ENCODE measurements around the gene FAAP20.
A peak's percentile ranks its signal among the peaks of the same experiment; 100 is the strongest.

FAAP20 gene

DNA sequence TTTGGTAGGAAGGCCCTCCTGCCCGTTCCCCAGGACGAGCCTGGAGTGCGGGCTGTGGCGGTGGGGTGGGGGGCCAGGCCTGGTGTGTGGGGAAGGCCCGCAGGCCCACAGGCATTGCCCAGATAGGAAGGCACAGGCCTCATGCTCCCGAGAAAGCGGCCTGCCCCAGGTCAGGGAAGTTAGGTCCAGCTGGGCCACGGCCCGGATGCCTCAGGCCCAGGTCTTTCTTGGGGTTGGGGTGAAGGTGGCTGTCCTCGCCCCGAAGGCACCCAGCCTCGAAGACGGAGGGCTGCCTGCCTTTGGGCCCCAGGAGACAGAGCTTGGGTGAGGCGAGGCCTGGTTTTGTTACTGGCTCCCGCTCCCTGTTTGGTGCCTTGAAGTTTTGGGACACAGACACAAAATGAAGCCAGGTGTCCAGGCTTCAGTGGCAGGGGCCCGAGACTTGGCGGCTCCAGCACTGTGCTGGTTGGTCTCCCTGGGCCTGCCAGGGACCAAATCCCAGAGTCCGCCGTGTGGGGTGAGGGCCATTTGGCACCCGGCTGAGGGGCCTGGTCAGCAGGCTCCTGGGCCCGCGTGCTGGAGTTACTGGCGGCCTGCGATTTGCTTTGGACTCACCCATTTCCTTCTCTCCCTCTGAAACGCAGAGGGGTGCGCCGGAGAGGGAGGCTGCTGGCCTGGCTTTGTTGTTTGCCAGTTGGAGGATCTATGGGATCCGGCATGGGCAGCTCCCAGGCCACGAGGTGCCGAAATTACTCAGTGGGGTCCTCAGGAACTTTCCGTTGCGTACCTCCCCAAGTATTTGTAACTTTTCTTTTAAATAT, 35.5 kb upstream of the FAAP20 start:
- DNase-seq: no peak

DNA sequence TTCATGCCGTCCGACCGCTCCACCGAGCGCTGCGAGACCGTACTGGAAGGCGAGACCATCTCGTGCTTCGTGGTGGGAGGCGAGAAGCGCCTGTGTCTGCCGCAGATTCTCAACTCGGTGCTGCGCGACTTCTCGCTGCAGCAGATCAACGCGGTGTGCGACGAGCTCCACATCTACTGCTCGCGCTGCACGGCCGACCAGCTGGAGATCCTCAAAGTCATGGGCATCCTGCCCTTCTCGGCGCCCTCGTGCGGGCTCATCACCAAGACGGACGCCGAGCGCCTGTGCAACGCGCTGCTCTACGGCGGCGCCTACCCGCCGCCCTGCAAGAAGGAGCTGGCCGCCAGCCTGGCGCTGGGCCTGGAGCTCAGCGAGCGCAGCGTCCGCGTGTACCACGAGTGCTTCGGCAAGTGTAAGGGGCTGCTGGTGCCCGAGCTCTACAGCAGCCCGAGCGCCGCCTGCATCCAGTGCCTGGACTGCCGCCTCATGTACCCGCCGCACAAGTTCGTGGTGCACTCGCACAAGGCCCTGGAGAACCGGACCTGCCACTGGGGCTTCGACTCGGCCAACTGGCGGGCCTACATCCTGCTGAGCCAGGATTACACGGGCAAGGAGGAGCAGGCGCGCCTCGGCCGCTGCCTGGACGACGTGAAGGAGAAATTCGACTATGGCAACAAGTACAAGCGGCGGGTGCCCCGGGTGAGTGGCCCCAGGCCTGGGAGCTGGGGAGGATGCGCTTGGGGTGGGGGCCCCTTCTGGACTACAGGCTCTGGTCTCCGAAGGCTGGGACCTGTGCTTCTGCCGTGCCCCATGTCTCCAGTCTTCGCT, 34.7 kb upstream of the FAAP20 start:
- DNase-seq: peak; percentile 31

DNA sequence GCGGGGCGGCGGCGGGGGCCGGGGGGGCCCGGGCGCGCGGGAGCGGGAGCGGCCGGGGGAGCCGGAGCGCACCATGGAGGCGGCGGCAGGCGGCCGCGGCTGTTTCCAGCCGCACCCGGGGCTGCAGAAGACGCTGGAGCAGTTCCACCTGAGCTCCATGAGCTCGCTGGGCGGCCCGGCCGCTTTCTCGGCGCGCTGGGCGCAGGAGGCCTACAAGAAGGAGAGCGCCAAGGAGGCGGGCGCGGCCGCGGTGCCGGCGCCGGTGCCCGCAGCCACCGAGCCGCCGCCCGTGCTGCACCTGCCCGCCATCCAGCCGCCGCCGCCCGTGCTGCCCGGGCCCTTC, 34.1 kb upstream of the FAAP20 start:
- no peak for DNase-seq

DNA sequence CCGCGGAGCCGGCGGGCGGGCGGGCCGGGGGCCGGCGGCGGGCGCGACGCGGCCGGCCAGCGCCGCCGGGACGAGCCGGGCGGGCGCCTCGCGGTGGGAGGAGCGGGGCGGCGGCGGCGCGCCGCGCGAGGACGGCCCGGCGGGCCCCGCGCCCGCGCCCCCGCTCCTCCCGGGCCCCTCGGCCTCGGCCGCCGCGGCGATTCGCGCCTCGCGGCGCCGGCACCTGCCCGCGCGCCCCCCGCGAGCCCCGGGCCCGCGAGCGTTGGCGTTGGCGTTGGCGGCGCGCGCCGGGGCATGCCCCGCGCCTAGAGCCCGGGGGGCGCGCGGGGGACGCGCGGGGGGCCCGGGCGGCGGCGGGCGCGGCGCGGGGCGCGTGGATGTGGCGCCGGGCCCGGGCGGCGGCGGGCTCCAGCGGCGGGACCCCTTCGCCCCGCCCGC, 33.6 kb upstream of the FAAP20 start, which contains the start of gene SKI:
TSS of gene SKI (plus strand) at position 163 of the 438 bp plus-strand sequence. CDS start 448 bp downstream, outside the sequence.
- no peak for DNase-seq

DNA sequence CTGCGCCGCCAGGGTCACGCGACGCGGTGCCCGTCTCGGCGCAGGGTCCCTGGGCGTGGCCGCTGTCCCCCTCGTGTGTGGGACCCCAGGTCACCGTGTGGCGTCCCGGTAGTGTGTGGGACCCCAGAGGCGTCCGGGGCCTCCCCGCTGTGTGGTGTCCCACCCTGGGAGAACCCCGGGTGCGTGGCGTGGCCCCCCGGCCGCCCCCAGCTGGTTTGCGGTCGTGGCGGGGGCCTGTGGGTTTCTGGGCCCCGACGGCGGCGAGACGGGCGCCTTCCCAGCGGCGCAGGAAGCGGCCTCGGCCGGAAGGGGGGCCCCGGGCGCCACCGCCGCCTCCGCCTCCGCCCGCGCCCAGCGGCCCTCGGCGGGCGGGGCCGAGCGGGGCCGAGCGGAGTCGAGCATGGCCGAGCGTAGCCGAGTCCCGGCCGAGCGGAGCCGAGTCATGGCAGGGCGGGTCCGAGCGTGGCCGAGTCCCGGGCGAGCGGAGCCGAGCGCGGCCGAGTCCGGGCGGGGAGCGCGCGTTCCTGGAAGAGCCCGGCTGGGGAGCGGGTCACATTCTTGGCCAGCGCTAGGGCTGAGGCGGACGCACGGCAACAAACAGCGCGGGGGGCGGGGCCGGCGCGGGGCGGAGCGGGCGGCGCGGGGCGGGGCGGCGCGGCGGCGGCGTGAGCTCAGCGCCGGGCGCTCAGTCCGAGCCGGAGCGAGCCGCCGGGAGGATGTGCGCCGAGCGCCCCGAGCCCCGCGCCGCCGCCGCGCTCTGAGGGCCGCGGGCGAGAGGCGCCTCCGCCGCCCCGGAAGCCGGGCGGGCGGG, 33.0 kb upstream of the FAAP20 start:
- DNase-seq: peak; percentile 81

DNA sequence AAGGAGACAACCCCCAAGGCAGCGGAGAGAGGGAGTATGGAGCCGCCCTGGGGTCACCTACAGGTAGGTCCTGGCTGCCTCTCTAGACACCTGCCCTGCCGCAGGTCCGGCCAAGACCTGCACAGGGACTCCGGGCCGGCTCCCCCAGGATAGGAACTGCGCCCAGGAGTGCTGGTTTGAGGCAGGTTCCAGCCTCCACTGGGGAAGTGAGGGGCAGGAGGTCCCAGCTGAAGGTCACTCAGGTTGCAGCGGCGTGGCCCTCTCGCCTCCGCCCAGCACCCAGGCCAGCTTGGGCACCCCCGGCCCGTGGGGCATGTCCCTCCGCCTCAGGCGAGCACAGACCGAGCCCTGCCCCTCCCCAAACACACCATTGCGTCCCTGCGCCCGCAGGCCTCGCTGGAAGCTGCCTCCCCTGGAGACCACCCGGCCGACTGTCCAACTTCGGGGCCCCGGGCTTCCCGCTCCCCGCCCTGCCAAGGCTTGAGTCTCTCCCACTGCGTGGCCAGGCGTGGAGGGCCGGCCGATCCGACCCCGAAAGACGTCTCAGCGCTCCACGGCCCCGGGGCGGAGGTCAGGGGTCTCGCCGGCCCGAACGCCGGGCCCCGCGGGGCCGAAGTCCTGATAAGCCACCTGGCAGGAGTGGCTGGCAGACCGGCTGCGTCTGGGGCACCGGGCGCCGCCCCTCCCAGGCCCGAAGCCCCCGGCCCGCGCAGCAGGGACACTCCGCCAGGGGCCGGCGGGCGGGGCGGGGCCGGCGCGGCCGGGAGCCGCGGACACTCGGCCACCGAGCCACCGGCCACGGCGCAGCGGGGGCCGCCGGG, 32.2 kb upstream of the FAAP20 start:
- DNase-seq: no peak

DNA sequence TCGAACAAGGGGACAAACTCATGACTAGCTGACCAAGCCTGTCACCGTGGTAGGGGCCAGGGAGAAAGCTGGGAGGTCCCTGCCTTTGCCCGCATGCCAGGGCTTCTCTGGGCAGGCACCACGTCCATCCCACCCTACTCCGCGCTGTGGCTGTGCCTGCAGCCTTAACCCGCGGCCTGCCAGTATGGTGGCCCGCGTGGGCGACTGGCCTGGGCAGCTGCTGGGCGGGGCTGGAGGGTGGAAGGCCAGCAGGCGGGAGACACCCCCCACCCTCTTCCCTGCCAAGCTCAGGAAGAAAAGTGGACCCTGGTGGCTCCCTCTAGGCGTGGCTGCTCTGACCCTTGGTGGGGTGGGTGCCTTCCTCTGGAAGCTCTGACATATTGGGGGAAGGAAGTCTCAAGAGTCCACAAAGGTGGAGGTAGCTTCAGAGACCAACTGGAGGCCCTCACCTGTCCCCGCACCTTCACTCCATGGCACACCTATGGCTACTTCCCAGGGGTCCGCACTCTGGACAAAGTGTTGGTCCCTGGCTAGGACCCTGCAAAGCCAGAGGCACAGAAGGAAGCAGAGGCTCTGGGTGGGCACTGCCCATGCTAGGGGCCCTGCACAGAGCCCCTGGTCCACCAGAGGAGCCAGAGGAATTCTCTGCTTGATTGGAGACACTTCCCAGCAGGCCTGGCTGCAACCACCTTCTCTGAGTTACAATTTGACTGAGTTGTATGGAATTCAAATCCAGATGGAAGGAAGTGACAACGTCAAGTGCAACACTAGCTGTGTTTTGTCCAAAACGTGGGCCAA, 30.3 kb upstream of the FAAP20 start:
- no peak for DNase-seq

DNA sequence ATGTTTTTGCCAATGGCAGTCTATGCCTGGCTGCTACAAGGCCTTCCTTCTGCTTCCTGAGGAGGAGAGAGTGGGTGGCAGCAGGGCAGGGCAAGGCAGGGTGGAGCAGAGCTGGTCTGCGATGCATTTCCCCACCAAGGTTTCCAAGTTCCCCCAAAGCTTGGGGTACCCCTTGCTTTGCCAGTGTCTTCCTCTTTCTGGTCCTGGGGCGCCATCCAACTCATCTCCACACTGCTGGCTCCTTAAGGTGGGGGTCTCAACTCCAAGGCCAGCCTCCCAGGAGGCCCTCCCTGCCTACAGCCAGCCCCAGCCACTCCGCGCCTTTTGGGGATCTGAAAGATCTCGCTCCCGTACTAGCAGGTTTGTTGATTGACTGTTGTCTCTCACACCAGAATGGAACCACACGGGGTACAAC, 29.6 kb upstream of the FAAP20 start:
- DNase-seq: no peak

DNA sequence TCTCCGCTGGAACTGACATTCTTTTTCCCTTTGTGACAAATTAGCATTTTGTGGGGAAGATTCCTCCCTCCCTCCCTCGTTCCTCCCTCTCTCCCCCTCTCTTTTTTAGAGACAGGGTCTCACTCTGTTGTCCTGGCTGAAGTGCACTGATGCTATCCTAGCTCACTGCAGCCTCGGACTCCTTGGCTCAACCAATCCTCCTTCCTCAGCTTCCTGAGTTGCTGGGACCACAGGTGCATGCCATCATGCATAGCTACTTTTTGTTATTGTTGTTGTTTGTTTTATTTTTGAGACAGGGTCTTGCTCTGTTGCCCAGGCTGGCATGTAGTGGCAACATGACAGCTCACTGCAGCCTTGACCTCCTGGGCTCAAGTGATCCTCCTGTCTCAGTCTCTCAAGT, 26.7 kb upstream of the FAAP20 start:
- DNase-seq: no peak

DNA sequence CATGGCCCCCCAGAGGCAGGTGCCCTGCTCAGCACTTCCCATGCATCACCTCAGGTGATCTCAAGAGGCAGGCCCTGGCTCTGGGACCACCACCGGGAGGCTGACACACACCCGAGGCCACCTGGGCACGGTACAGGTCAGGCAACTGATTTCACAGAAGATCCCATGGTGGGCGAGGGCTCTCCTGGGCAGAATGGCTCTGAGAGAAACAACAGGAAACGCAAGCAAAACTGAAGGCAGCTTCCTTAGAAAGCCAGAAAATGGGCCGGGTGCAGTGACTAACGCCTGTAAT, 22.1 kb upstream of the FAAP20 start:
- no peak for DNase-seq

DNA sequence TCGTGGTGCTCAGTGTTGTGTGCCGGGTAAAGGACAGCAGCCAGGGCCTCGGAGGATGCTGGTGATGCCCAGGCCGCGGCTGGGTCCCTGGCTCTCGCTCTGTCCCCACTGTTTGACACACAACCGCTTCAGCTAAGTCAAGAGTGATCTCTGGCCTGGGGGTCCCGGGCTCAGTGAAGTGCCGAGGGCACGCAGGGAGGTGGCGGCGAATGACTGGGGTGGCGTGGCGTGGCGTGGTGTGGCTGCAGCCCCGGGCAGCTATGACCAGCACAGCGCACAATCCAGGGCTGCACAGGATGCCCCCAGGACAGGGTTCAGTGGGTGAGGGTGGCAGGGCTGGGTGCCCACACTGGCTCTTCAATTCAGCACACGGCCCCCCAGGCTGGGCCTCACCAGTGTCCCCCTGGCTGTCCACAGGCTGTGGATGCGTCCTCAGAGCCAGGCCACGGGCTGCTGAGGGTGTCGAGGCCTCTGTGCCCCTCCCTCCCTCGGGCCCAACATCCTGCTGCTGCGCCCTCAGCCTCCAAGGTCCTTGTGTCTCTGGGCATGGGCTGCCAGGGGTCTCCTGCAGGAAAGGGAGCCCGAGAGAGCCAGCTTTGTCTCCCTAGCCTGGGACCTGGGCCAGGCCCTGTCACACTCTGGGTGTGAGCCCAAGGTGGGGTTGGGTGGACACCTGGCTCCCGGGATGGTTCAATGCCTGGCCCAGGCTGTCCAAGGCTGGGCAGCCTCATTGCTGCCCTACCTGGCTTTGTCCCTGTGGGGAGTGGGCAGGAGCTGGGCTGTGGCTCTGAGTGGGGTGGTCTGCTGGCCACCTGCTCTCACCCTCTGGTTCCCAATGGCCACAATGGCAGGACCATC, 21.6 kb upstream of the FAAP20 start:
- no peak for DNase-seq

DNA sequence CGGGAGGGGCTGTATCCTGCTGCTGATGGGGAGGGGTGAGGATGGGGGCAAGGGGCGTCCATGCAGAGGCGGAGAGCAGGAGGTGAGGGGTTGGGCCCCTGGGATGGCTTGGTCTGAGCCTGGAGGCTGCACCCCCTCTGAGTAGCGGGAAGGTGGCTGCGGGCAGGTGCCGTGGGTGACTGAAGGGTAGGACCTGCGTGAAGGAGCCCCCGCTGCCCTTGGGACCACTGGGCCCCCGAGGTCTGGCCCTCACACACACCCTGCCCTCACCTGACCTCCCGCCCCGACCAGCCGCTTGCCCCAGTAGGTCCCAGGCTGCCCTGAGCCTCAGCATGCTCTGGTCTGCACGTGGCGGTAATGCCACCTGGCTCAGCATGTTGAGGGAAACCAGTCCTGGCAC, 20.8 kb upstream of the FAAP20 start:
- DNase-seq: no peak

DNA sequence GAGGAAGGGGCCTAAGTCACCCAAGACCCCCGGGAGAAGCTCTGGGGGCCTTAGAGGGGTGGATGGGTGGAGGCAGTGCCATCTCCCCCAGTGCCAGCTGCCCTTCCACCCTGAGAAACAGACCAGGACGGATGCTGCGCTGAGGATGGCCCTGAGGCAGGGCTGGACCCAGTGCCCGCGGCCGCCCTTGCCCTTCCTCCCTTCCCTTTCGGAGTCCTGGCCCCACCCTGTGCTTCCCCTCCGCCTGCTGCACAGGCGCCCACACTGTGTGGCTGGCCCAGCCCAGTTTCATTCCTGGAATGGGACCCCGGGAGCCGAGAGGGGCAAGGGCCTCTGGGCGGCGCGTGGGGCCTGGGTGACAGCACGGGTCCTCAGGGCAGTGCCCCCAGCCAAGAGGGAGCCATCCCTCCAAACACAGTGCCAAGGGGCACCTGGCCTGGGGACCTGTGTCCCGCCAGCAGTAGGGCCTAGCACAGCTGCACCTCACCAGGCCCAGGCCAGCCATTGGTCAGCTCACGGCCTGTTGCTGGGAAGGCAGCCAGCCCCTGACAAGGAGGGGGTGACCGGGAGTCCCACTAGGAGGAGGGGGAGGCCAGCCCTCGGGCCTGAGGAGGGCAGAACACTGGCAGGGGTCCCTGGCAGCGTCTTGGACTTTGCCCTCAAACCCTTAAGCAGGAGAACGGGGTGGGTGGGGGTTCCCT, 20.1 kb upstream of the FAAP20 start:
- no peak for DNase-seq

DNA sequence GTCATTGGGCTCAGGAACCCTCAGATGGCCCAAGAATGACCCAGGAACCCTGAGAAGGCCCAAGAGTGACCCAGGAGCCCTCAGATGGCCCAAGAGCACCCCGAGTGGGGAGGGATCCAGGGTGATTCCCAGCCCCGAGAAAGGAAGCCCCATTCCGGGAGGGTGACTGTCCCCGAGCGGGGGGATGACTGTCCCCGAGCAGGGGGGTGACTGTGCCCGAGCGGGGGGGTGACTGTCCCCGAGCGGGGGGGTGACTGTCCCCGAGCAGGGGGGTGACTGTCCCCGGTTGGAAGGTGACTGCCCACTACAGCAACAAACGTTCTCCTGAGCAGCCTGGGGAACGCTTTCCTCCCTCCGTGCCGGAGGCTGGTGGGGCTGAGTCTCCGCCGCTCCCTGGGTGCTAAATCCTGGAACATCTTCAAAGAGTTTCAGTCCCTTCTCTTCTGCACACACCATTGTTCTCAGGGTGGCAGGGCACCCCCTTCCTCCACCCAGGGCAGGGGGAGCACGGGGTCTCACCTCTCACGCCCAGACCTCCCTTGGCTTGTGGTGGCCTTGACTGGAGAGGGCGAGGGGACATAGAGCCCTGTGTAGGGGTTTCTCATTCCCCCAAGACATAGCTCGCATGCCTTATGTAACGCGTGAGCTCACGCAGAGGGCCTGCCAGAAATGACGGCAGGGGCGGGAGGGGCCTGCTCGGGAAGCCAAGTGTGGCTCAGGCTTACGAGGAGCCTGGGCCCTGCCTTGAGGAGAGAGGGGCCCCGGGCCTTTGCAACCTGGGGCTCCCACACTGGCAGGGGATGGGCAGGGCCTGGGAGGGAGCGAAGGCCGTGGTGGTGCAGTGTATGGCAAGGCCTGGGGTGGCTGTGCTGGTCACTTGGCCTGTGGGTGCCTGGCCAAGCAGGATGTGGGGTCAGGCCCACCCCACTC, 19.3 kb upstream of the FAAP20 start:
- DNase-seq: no peak

DNA sequence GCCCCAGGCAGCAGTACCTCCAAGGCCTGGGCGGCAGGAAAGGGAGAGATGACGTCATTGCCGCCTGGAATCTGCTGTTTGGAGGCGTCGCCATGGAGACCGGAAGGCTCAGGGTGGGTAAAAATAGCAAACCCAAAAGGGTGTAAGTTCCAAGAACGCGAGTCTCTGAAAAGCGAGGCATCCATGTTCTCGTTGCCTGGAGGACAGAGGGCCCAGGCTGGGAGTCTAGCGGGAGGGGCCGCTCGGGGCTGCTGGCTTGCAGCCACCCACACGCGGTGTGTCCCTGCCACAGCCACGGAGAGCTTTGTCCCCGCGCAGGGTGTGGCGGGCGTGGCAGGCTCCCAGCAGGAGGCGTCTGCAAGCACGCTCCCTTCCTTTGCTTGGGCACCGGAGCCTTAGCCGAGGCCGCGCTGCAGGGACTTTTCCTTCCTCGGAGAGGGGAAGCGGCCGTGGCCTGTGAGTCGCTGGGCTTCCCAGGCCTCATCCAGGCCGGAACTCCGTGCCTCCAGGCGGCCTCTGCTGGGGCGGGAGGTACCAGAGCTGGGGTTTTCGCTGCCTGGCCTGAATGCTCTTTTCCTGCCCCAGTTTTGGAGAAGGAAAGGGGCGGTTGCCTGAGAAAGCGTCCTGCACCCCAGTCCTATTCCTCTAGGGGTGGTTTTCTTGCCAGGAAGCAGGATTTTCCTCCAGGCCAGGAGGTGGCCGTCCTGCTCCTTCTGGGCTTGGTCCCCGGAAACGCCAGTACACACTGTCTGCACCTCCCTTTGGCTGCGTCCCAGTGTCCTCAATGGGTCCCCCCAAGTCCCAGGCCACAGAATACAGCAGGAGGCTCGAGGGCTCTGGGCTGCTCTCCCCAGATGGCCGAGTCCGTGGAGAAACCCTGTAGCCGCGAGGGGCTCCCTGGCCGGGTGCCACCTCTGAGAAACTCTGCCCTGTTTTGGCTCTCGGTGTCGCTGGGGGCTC, 18.2 kb upstream of the FAAP20 start:
- DNase-seq: peak; percentile 65

DNA sequence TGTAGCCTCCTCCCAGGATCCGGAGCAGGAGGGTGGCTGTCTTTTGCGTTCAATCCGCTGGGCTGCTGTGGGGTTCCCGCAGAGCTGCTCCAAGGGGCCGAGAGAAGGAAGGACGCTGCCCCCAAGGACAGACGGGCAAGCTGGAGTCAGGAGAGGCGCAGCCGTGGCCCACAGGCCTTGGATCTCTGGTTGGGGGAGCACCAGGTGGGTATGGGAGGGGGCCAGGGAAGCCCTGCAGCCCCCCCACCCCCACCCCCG, 17.6 kb upstream of the FAAP20 start:
- DNase-seq: no peak

DNA sequence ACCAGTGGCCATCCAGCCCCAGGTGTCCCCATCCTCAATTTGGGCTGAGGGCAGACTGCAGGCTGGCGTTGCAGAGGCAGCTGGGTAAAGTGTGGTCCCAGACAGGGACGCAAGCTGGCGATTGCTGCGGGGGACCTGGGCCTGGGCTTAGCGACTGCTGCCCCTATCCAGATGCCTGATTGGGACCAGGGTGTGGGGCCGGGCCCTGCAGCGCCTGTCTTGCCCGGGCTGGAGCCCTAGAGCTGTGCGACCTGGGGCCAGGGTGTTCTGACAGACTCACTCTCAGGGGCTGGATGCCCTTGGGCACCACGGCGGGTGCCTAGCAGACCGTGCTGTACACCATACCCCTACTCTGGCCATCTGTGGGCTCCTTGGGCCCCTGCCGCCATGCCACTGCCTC, 16.2 kb upstream of the FAAP20 start:
- DNase-seq: no peak

DNA sequence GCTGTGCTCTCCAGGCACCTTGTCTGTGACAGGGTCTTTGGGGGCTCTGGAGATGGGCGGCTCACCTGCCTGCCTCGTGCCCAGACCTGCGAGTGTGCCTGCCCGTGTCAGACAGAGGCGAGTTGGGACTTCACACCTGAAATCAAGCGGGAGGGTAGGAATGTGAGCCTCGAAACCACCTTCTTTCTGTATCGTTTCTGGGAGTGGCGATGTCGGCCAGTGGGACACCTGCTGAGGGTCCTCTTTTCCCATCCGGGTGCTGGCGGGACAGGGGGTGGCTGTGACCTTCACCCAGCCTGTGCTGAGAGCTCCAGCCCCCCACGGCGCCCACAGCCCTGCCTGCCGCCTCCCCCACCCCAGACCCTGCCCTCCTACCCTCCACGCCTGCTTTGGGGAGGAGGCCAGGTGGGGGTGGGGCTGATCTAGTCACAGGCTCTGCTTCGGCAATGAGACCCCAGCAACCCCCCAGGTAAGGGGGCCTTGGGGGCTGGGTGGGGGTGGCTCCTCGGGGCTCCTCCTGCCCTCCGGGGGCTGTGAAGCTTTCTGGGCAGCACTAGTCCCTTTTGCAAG, 15.6 kb upstream of the FAAP20 start:
- DNase-seq: no peak

Measured in SHP77 treated with DMSO at 0.1 percent for 48 hours (cell line).